Endothelial cell of umbilical vein (primary cell): ENCODE results near the gene MERTK. TPM values are rescaled to one million over a fixed set of nuclear protein-coding genes. Genes with fewer than 3 reads are reported as not detected.

Experiments used
- BruUV-seq: library from RNA; stranded (reverse); fragments of 400-500 nt; replicated peaks from 2 replicates; lab custom pipeline; 2021; lab: Mats Ljungman, UMichigan
- CTCF ChIA-PET: fragments of 300-600, 350-600 bp; sonication (Branson Sonifier 250); formaldehyde crosslinking; loops from one replicate; lab custom pipeline; 2021; ENCODE audit warnings: antibody characterized with exemption, inconsistent platforms; lab: Charles Lee
- POLR2A ChIA-PET: fragments of 300-600, 350-600 bp; sonication (Branson Sonifier 250); formaldehyde crosslinking; loops from one replicate; lab custom pipeline; 2021; ENCODE audit warnings: antibody characterized with exemption, inconsistent platforms; lab: Charles Lee
- DNase-seq: peaks from one replicate; pipeline ENCODE4 v3.0.0-alpha.2; 2011; ENCODE audit warnings: low read depth, low spot score
- FAIRE-seq: peaks from 2 replicates; lab custom pipeline; 2011; peaks lifted over from hg19 to GRCh38; lab: Jason Lieb, UNC
- H2AFZ ChIP-seq: 2 replicates; pipeline ENCODE4 v1.6.0; 2012; ENCODE audit warnings: low read depth, low read length, control low read depth, inconsistent platforms
- H3K27ac ChIP-seq: 2 replicates; pipeline ENCODE4 v1.5.1; 2011; ENCODE audit warnings: low read depth, mild to moderate bottlenecking, control low read depth, low read length, moderate library complexity; ENCODE audit not compliant: insufficient read depth
- H3K27me3 ChIP-seq, 2 experiments: 2 replicates each; pipeline versions ENCODE4 v1.6.0 to v1.6.1; 2011; ENCODE audit warnings: low read length in 2 of 2, mixed read lengths in 1 of 2; ENCODE audit not compliant: control insufficient read depth in 2 of 2, insufficient read depth in 2 of 2
- H3K36me3 ChIP-seq, 2 experiments: 2 replicates in 1 of 2; 3 replicates in 1 of 2; pipeline ENCODE4 v1.5.1; 2011; ENCODE audit warnings: low read length in 2 of 2, mild to moderate bottlenecking in 1 of 2, moderate library complexity in 1 of 2; ENCODE audit not compliant: control insufficient read depth in 2 of 2, insufficient read depth in 2 of 2; ENCODE audit errors: extremely low read depth in 1 of 2
- H3K4me1 ChIP-seq: 3 replicates; pipeline ENCODE4 v1.5.1; 2011; ENCODE audit warnings: mild to moderate bottlenecking, low read length; ENCODE audit not compliant: control insufficient read depth, insufficient read depth; ENCODE audit errors: extremely low read depth
- H3K4me2 ChIP-seq: 2 replicates; pipeline ENCODE4 v1.6.1; 2011; ENCODE audit warnings: low read length, control low read depth, mixed read lengths; ENCODE audit not compliant: insufficient read depth
- H3K4me3 ChIP-seq, 3 experiments: fragments of 200-600 bp in 1 of 3; sonication (generic), shearing (Covaris generic) in 1 of 3; replicated peaks in 1 of 3; 2 replicates each; pipeline ENCODE4 v1.5.1; 2011 to 2016; ENCODE audit warnings: control low read depth in 3 of 3, low read length in 3 of 3, mild to moderate bottlenecking in 2 of 3, inconsistent platforms in 1 of 3, low read depth in 1 of 3, moderate library complexity in 1 of 3; ENCODE audit not compliant: insufficient read depth in 1 of 3
- H3K79me2 ChIP-seq: 2 replicates; pipeline ENCODE4 v1.6.0; 2012; ENCODE audit warnings: low read length, inconsistent platforms; ENCODE audit not compliant: control insufficient read depth, insufficient read depth
- H3K9ac ChIP-seq: replicated peaks from 2 replicates; pipeline ENCODE3; 2011; ENCODE audit warnings: low read length, control low read depth; ENCODE audit not compliant: insufficient read depth; ENCODE audit errors: extremely low read depth
- H3K9me1 ChIP-seq: replicated peaks from 3 replicates; pipeline ENCODE4 v1.6.0; 2011; ENCODE audit warnings: mild to moderate bottlenecking, low read length; ENCODE audit not compliant: control insufficient read depth, insufficient read depth; ENCODE audit errors: extremely low read depth
- H3K9me3 ChIP-seq: replicated peaks from 2 replicates; pipeline ENCODE4 v1.5.1; 2012; ENCODE audit warnings: low read length, inconsistent platforms; ENCODE audit not compliant: control insufficient read depth, insufficient read depth
- H4K20me1 ChIP-seq: replicated peaks from 2 replicates; pipeline ENCODE3; 2011; ENCODE audit warnings: mild to moderate bottlenecking, low read length; ENCODE audit not compliant: control insufficient read depth, insufficient read depth; ENCODE audit errors: extremely low read depth
- CTCF ChIP-seq, 2 donors: IDR thresholded peaks; 1 replicate in 1 of 2; 2 replicates in 1 of 2; pipeline ENCODE4 v1.5.1; 2011; ENCODE audit warnings: low read length in 2 of 2, mild to moderate bottlenecking in 2 of 2, moderate library complexity in 2 of 2, control low read depth in 1 of 2, inconsistent platforms in 1 of 2, low read depth in 1 of 2; ENCODE audit not compliant: insufficient read depth in 1 of 2; ENCODE audit errors: extremely low read depth in 1 of 2
- EZH2 ChIP-seq: IDR thresholded peaks from 2 replicates; pipeline ENCODE4 v1.6.1; 2012; ENCODE audit warnings: borderline replicate concordance, low read depth, mild to moderate bottlenecking, moderate library complexity, low read length, inconsistent platforms; ENCODE audit not compliant: severe bottlenecking
- FOS ChIP-seq: IDR thresholded peaks from 2 replicates; pipeline ENCODE4 v1.6.1; 2011; ENCODE audit warnings: mild to moderate bottlenecking, low read length, moderate library complexity, borderline replicate concordance; ENCODE audit not compliant: insufficient read depth
- GATA2 ChIP-seq: IDR thresholded peaks from 2 replicates; pipeline ENCODE4 v1.7.0; 2011; ENCODE audit warnings: low read depth, mild to moderate bottlenecking, moderate library complexity, mixed read lengths, low read length; ENCODE audit not compliant: insufficient read length, insufficient read depth
- JUN ChIP-seq: IDR thresholded peaks from 2 replicates; pipeline ENCODE4 v1.6.1; 2011; ENCODE audit warnings: borderline replicate concordance, low read depth; ENCODE audit not compliant: insufficient read length, insufficient read depth
- MYC ChIP-seq: IDR thresholded peaks from one replicate; pipeline ENCODE4 v1.6.1; 2011; ENCODE audit warnings: mild to moderate bottlenecking, low read depth, low read length
- POLR2A ChIP-seq: IDR thresholded peaks from 2 replicates; pipeline ENCODE4 v1.6.1; 2012; ENCODE audit warnings: low read depth, mild to moderate bottlenecking, control low read depth, low read length
- POLR2AphosphoS5 ChIP-seq: IDR thresholded peaks from 2 replicates; pipeline ENCODE4 v1.6.1; 2012; ENCODE audit warnings: low read depth, mild to moderate bottlenecking, control low read depth, low read length, moderate library complexity; ENCODE audit not compliant: insufficient read depth
- dilution Hi-C: fragments of 300-500 bp; cut with MboI; formaldehyde crosslinking; loops from one replicate; pipeline ENCODE4 v1.15.0; 2019; ENCODE audit warnings: low sequenced_read_pairs; ENCODE audit not compliant: extremely low pct_ligation_motif_present
- intact Hi-C: fragments of 100-400 bp; cut with micrococcal nuclease; formaldehyde crosslinking; loops from one replicate; pipeline ENCODE4 v1.10.0; 2022
- polyA plus RNA-seq, 4 experiments: library from polyadenylated mRNA; depleted of rRNA in 3 of 4; stranded (reverse) in 3 of 4; unstranded in 1 of 4; fragments of >200 nt; gene quantifications; 2 replicates each; pipeline versions ENCODE4 v1.2.1 to v1.2.3, GENCODE V29; 2011 to 2012; ENCODE audit warnings: missing spikeins in 1 of 4
- total RNA-seq: library from RNA; stranded (reverse); gene quantifications from 2 replicates; pipeline ENCODE4 v1.2.3, GENCODE V29; 2021
- TF ChIP-seq, protein P1 (sequence below): IDR thresholded peaks from 2 replicates; pipeline ENCODE4 v1.6.1; 2011; ENCODE audit not compliant: insufficient read depth, insufficient read length

MERTK gene
- total and polyA plus RNA-seq, 2 donors (not counting 3 experiments of a cell fraction or from before 2014, with no cell fraction given): 37.3 to 39.6 TPM

GRCh38 chr2:111930875-111931274, 32.5 kb downstream of the MERTK start:
- peak overlapping the region; percentile 65 for H3K27ac ChIP-seq
- ChIA-PET CTCF (interaction anchor here (1.1 to 2.2 kb wide), 3 partner anchors 12 to 85 kb away, joined by 3 to 6 read pairs (median 4); no protein-coding TSS in a partner anchor), POLR2A (no interaction called here)
- H3K4me2 ChIP-seq: peak overlapping the region; percentile 29
- H2AFZ ChIP-seq: no peak overlapping the region
- peaks cover 3% of the 10 kb centered on the region for H3K79me2 ChIP-seq
- H3K9ac ChIP-seq: peak overlapping the region; percentile 4
- H3K4me1 ChIP-seq: peaks cover 11% of the 10 kb centered on the region
- no peaks in the 10 kb centered on the region for H3K27me3 ChIP-seq
- intact Hi-C loops: no loop called here
- BruUV-seq: no TSS peak
- DNase-seq (peak; percentile 63), FAIRE-seq (peak; percentile 65)
- H3K9me1 ChIP-seq: no peaks in the 10 kb centered on the region
- H3K9me3 ChIP-seq: no peaks in the 10 kb centered on the region
- no peak overlapping the region for H3K4me3 ChIP-seq
- TF ChIP-seq EZH2 (no peak), GATA2 (no peak), POLR2A (no peak), CTCF (IDR thresholded peaks at IDR 0.05; ENCODE audit: extremely low read depth in 1 of 2, insufficient read depth in 1 of 2, low read depth in 1 of 2, low read length in 2 of 2) (no peak), FOS (no peak), JUN (no peak), POLR2AphosphoS5 (no peak), MYC (no peak)
- TF ChIP-seq, protein P1, sequence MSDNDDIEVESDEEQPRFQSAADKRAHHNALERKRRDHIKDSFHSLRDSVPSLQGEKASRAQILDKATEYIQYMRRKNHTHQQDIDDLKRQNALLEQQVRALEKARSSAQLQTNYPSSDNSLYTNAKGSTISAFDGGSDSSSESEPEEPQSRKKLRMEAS: no peak
- H4K20me1 ChIP-seq: no peaks in the 10 kb centered on the region
- peaks cover 0 to 5% of the 10 kb centered on the region in 2 experiments for H3K36me3 ChIP-seq
- dilution Hi-C loops: no loop called here
